CD4-positive, CD25-positive, alpha-beta regulatory T cell (primary cell): Measurements from ENCODE around the gene AIRE. TPM values are rescaled to one million over a fixed set of nuclear protein-coding genes. Genes with fewer than 3 reads are reported as not detected.

Experiments used
- ATAC-seq, 2 donors: fragments of 150-1000 bp; cut with Tn5 transposase; one replicate each; pipeline ENCODE4 v1.10.0; 2021; ENCODE audit warnings: low read depth in 2 of 2, moderate number of reproducible peaks in 2 of 2, moderate library complexity in 1 of 2
- DNase-seq, 3 donors: peaks; one replicate each; pipeline versions ENCODE4 v3.0.0 to v3.0.0-alpha.2; 2012 to 2022; ENCODE audit warnings: mixed read lengths in 1 of 3
- H3K27ac ChIP-seq: one replicate; pipeline ENCODE4 v1.7.0; 2013; ENCODE audit warnings: mild to moderate bottlenecking, low read length; ENCODE audit not compliant: insufficient read depth, poor library complexity, severe bottlenecking
- H3K27me3 ChIP-seq: one replicate; pipeline ENCODE4 v1.7.0; 2013; ENCODE audit warnings: low read length; ENCODE audit not compliant: control insufficient read depth, insufficient read depth
- H3K36me3 ChIP-seq: one replicate; pipeline ENCODE4 v1.7.0; 2013; ENCODE audit warnings: mild to moderate bottlenecking, low read length, moderate library complexity; ENCODE audit not compliant: control insufficient read depth, insufficient read depth
- H3K4me1 ChIP-seq: 2 replicates; pipeline ENCODE4 v1.7.0; 2013; ENCODE audit warnings: mild to moderate bottlenecking, low read length; ENCODE audit not compliant: insufficient read depth, control insufficient read depth, poor library complexity, severe bottlenecking
- H3K4me3 ChIP-seq: one replicate; pipeline ENCODE4 v1.7.0; 2013; ENCODE audit warnings: low read depth, mild to moderate bottlenecking, low read length, moderate library complexity
- H3K9me3 ChIP-seq, 2 experiments: 1 replicate in 1 of 2; 2 replicates in 1 of 2; pipeline ENCODE4 v1.7.0; 2013; ENCODE audit warnings: low read length in 2 of 2, mild to moderate bottlenecking in 1 of 2, moderate library complexity in 1 of 2; ENCODE audit not compliant: control insufficient read depth in 2 of 2
- H3K27ac Mint-ChIP-seq, 3 donors: one replicate each; pipeline ENCODE4 v1.8.0; 2020 to 2022; ENCODE audit warnings: mild to moderate bottlenecking in 3 of 3, mixed read lengths in 3 of 3, moderate library complexity in 2 of 3
- H3K27me3 Mint-ChIP-seq: one replicate; pipeline ENCODE4 v1.8.0; 2022; ENCODE audit warnings: mild to moderate bottlenecking, mixed read lengths
- H3K36me3 Mint-ChIP-seq: one replicate; pipeline ENCODE4 v1.8.0; 2020; ENCODE audit warnings: mixed read lengths
- H3K4me1 Mint-ChIP-seq, 4 donors: one replicate each; pipeline ENCODE4 v1.8.0; 2020 to 2022; ENCODE audit warnings: mixed read lengths in 4 of 4, mild to moderate bottlenecking in 1 of 4
- H3K4me3 Mint-ChIP-seq, 4 donors: one replicate each; pipeline ENCODE4 v1.8.0; 2020 to 2022; ENCODE audit warnings: mild to moderate bottlenecking in 4 of 4, mixed read lengths in 4 of 4, moderate library complexity in 3 of 4
- H3K9me3 Mint-ChIP-seq, 7 donors: one replicate each; pipeline ENCODE4 v1.8.0; 2020 to 2022; ENCODE audit warnings: mixed read lengths in 7 of 7, mild to moderate bottlenecking in 3 of 7, moderate library complexity in 2 of 7
- polyA plus RNA-seq, 4 donors: library from polyadenylated mRNA; unstranded; fragments of 300-500 nt; fragmentation: Illumina TruSeq; gene quantifications; one replicate each; pipeline ENCODE4 v1.2.3, GENCODE V29; 2021
- total RNA-seq: library from RNA; stranded (reverse); gene quantifications from one replicate; pipeline ENCODE4 v1.2.3, GENCODE V29; 2022

AIRE gene
- total and polyA plus RNA-seq, 5 donors from 2014 or later: 0.07 to 2.0 (median 0.39) TPM

GRCh38 chr21:44331650-44332307 lies 46.1 kb downstream of the AIRE start:
- no peak overlapping the region for H3K27ac ChIP-seq
- no peaks in the 10 kb centered on the region for H3K27me3 ChIP-seq
- H3K4me3 Mint-ChIP-seq: peak overlapping the region in 1 of 4 donors; percentile 29
- peak overlapping the region in 2 of 3 donors; percentile 60 to 76 for H3K27ac Mint-ChIP-seq
- peaks cover 0 to 3% (median 0%) of the 10 kb centered on the region in 7 donors for H3K9me3 Mint-ChIP-seq
- peaks cover 0 to 6% (median 0%) of the 10 kb centered on the region in 4 donors for H3K4me1 Mint-ChIP-seq
- H3K36me3 Mint-ChIP-seq: peaks cover 5% of the 10 kb centered on the region
- ATAC-seq (no peak), DNase-seq (no peak)
- peaks cover 2% of the 10 kb centered on the region for H3K36me3 ChIP-seq
- no peaks in the 10 kb centered on the region for H3K27me3 Mint-ChIP-seq
- no peak overlapping the region for H3K4me3 ChIP-seq
- H3K9me3 ChIP-seq: no peaks in the 10 kb centered on the region
- no peaks in the 10 kb centered on the region for H3K4me1 ChIP-seq

- no peak overlapping the region for H3K27ac Mint-ChIP-seq
- peaks cover 0 to 6% (median 2%) of the 10 kb centered on the region in 4 donors for H3K4me1 Mint-ChIP-seq
- peaks cover 0 to 1% (median 0%) of the 10 kb centered on the region in 7 donors for H3K9me3 Mint-ChIP-seq
- Histone ChIP-seq H3K4me1 (no peaks in the 10 kb centered on the region), H3K4me3 (no peak overlapping the region), H3K27ac (no peak overlapping the region), H3K9me3 (no peaks in the 10 kb centered on the region), H3K27me3 (no peaks in the 10 kb centered on the region), H3K36me3 (peaks cover 2% of the 10 kb centered on the region)
- peaks cover 5% of the 10 kb centered on the region for H3K36me3 Mint-ChIP-seq
- no peak overlapping the region for H3K4me3 Mint-ChIP-seq
- H3K27me3 Mint-ChIP-seq: no peaks in the 10 kb centered on the region
- DNase-seq: no peak
- ATAC-seq: no peak
Observed at GRCh38 chr21:44332383-44332782, 46.7 kb downstream of the AIRE start.

- no peaks in the 10 kb centered on the region for H3K9me3 ChIP-seq
- peaks cover 5% of the 10 kb centered on the region for H3K36me3 Mint-ChIP-seq
Observed at GRCh38 chr21:44332965-44333364, 47.3 kb downstream of the AIRE start.

GRCh38 chr21:44333509-44334328 lies 48.0 kb downstream of the AIRE start:
- no peak for ATAC-seq
- Histone ChIP-seq H3K9me3 (no peaks in the 10 kb centered on the region), H3K36me3 (peaks cover 2% of the 10 kb centered on the region), H3K4me3 (no peak overlapping the region), H3K4me1 (peaks cover 5% of the 10 kb centered on the region), H3K27me3 (no peaks in the 10 kb centered on the region), H3K27ac (no peak overlapping the region)
- Mint-ChIP-seq H3K9me3 (no peaks in the 10 kb centered on the region), H3K27me3 (peaks cover 4% of the 10 kb centered on the region), H3K27ac (no peak overlapping the region), H3K4me1 (peaks cover 5 to 12% (median 10%) of the 10 kb centered on the region in 4 donors), H3K4me3 (no peak overlapping the region), H3K36me3 (peaks cover 5% of the 10 kb centered on the region)
- no peak for DNase-seq

More at GRCh38 chr21:44332965-44333364, 47.3 kb downstream of the AIRE start:
- no peaks in the 10 kb centered on the region for H3K27me3 Mint-ChIP-seq
- no peak overlapping the region for H3K4me3 Mint-ChIP-seq
- Histone ChIP-seq H3K4me1 (peaks cover under 1% of the 10 kb centered on the region), H3K36me3 (peaks cover 2% of the 10 kb centered on the region), H3K27ac (no peak overlapping the region), H3K4me3 (no peak overlapping the region), H3K27me3 (no peaks in the 10 kb centered on the region)
- DNase-seq (no peak), ATAC-seq (no peak)
- H3K4me1 Mint-ChIP-seq: peaks cover 5 to 12% (median 8%) of the 10 kb centered on the region in 4 donors
- no peak overlapping the region for H3K27ac Mint-ChIP-seq
- H3K9me3 Mint-ChIP-seq: no peaks in the 10 kb centered on the region

GRCh38 chr21:44334329-44335030 lies 48.8 kb downstream of the AIRE start:
- Histone ChIP-seq H3K36me3 (peaks cover 2% of the 10 kb centered on the region), H3K4me3 (no peak overlapping the region), H3K9me3 (no peaks in the 10 kb centered on the region), H3K4me1 (peaks cover 7% of the 10 kb centered on the region), H3K27me3 (no peaks in the 10 kb centered on the region), H3K27ac (no peak overlapping the region)
- Mint-ChIP-seq H3K27me3 (peaks cover 8% of the 10 kb centered on the region), H3K4me3 (peak overlapping the region in 1 of 4 donors; percentile 8), H3K9me3 (no peaks in the 10 kb centered on the region), H3K4me1 (peaks cover 6 to 13% (median 11%) of the 10 kb centered on the region in 4 donors), H3K36me3 (peaks cover 5% of the 10 kb centered on the region), H3K27ac (no peak overlapping the region)
- no peak for ATAC-seq
- DNase-seq: no peak

GRCh38 chr21:44335266-44336059 lies 49.8 kb downstream of the AIRE start:
- Histone ChIP-seq H3K4me3 (no peak overlapping the region), H3K27ac (no peak overlapping the region), H3K36me3 (peaks cover 2% of the 10 kb centered on the region), H3K4me1 (peaks cover 15% of the 10 kb centered on the region), H3K9me3 (no peaks in the 10 kb centered on the region), H3K27me3 (no peaks in the 10 kb centered on the region)
- ATAC-seq: no peak
- Mint-ChIP-seq H3K27ac (no peak overlapping the region), H3K9me3 (no peaks in the 10 kb centered on the region), H3K36me3 (peaks cover 5% of the 10 kb centered on the region), H3K4me3 (peak overlapping the region in 1 of 4 donors; percentile 8), H3K27me3 (peaks cover 12% of the 10 kb centered on the region), H3K4me1 (peaks cover 10 to 22% (median 18%) of the 10 kb centered on the region in 4 donors)
- DNase-seq: no peak

GRCh38 chr21:44337449-44337848 lies 51.8 kb downstream of the AIRE start:
- H3K27ac ChIP-seq: peak overlapping the region; percentile 79
- peak overlapping the region; percentile 52 to 85 (median 78) for H3K27ac Mint-ChIP-seq

More at GRCh38 chr21:44337449-44337848, 51.8 kb downstream of the AIRE start:
- Histone ChIP-seq H3K4me1 (peaks cover 15% of the 10 kb centered on the region), H3K4me3 (no peak overlapping the region), H3K36me3 (peaks cover 2% of the 10 kb centered on the region), H3K27me3 (no peaks in the 10 kb centered on the region), H3K9me3 (no peaks in the 10 kb centered on the region)
- Mint-ChIP-seq H3K4me3 (peak overlapping the region; percentile 78 to 93 (median 83)), H3K36me3 (no peaks in the 10 kb centered on the region), H3K9me3 (no peaks in the 10 kb centered on the region), H3K27me3 (peaks cover 12% of the 10 kb centered on the region), H3K4me1 (peaks cover 10 to 27% (median 20%) of the 10 kb centered on the region in 4 donors)
- ATAC-seq: no peak
- no peak for DNase-seq
